Uterus (tissue), 4 donors: ENCODE results near the gene ZFPM1. TPM values are rescaled to one million over a fixed set of nuclear protein-coding genes. Genes with fewer than 3 reads are reported as not detected.

Experiments used
- DNase-seq, 2 donors: peaks; one replicate each; pipeline ENCODE4 v3.0.0-alpha.2; 2019 to 2020
- H3K27ac ChIP-seq, 2 donors: fragments of 200-600 bp; sonication (generic); 1 replicate in 1 of 2; 2 replicates in 1 of 2; pipeline ENCODE4 v1.5.1; 2016 to 2018
- H3K27me3 ChIP-seq, 2 donors: fragments of 200-600 bp; sonication (generic); one replicate each; pipeline ENCODE4 v1.5.1; 2018 to 2019; ENCODE audit warnings: control low read depth in 1 of 2
- H3K36me3 ChIP-seq, 2 donors: fragments of 200-600 bp; sonication (generic); one replicate each; pipeline ENCODE4 v1.5.1; 2019; ENCODE audit warnings: control low read depth in 1 of 2
- H3K4me1 ChIP-seq, 2 donors: fragments of 200-600 bp; sonication (generic); one replicate each; pipeline ENCODE4 v1.5.1; 2018 to 2019; ENCODE audit warnings: control low read depth in 1 of 2
- H3K4me3 ChIP-seq, 2 donors: fragments of 200-600 bp; sonication (generic); 1 replicate in 1 of 2; 2 replicates in 1 of 2; pipeline ENCODE4 v1.5.1; 2018 to 2019; ENCODE audit warnings: mild to moderate bottlenecking in 1 of 2
- H3K9me3 ChIP-seq, 2 donors: fragments of 200-600 bp; sonication (generic); one replicate each; pipeline ENCODE4 v1.5.1; 2019; ENCODE audit warnings: control low read depth in 1 of 2
- POLR2A ChIP-seq, 2 donors: fragments of 450-650 bp; IDR thresholded peaks; one replicate each; pipeline ENCODE4 v1.6.1; 2016; ENCODE audit warnings: antibody characterized with exemption in 2 of 2, mild to moderate bottlenecking in 1 of 2, moderate library complexity in 1 of 2
- intact Hi-C: fragments of 100-400 bp; cut with DNase I; formaldehyde crosslinking; loops from one replicate; pipeline ENCODE4 v1.15.1; 2023; ENCODE audit warnings: low total_unique reads
- microRNA-seq: library from miRNA; unstranded; fragments of <30 nt; microRNA quantifications from one replicate; pipeline ENCODE4, GENCODE V29; 2016; ENCODE audit warnings: borderline microRNAs expressed, borderline replicate concordance
- small RNA-seq: library from RNA; depleted of rRNA; stranded (forward); fragments of <200 nt; gene quantifications from one replicate; pipeline ENCODE3, GENCODE V24; 2016
- total RNA-seq, 4 donors: library from RNA; depleted of rRNA in 3 of 4; stranded (reverse); fragments of >200 nt in 3 of 4; gene quantifications; one replicate each; pipeline versions ENCODE4 v1.1.0 to v1.2.4, GENCODE V29; 2014 to 2023
- TF ChIP-seq, protein P1 (sequence below), 4 experiments: fragments of 200-600 bp in 2 of 4; fragments of 450-650 bp in 2 of 4; sonication (generic) in 2 of 4; IDR thresholded peaks; one replicate each; pipeline ENCODE4 v1.5.1; 2016 to 2019; ENCODE audit warnings: antibody characterized with exemption in 4 of 4, mild to moderate bottlenecking in 2 of 4, moderate library complexity in 1 of 4
- donor health status: DM: yes; HTN: yes; CAD: no.

The ZFPM1 gene
- total RNA-seq, 4 donors from 2014 or later: under 0.01 to 6.9 (median 0.77) TPM

GRCh38 chr16:88585269-88585668 is 132.2 kb downstream of the ZFPM1 start:
- Histone ChIP-seq H3K36me3 (no peaks in the 10 kb centered on the region), H3K4me1 (no peaks in the 10 kb centered on the region), H3K27me3 (no peaks in the 10 kb centered on the region), H3K4me3 (no peak overlapping the region), H3K27ac (no peak overlapping the region), H3K9me3 (no peaks in the 10 kb centered on the region)
- TF ChIP-seq, protein P1, sequence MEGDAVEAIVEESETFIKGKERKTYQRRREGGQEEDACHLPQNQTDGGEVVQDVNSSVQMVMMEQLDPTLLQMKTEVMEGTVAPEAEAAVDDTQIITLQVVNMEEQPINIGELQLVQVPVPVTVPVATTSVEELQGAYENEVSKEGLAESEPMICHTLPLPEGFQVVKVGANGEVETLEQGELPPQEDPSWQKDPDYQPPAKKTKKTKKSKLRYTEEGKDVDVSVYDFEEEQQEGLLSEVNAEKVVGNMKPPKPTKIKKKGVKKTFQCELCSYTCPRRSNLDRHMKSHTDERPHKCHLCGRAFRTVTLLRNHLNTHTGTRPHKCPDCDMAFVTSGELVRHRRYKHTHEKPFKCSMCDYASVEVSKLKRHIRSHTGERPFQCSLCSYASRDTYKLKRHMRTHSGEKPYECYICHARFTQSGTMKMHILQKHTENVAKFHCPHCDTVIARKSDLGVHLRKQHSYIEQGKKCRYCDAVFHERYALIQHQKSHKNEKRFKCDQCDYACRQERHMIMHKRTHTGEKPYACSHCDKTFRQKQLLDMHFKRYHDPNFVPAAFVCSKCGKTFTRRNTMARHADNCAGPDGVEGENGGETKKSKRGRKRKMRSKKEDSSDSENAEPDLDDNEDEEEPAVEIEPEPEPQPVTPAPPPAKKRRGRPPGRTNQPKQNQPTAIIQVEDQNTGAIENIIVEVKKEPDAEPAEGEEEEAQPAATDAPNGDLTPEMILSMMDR (IDR thresholded peaks at IDR 0.05): no peak
- no peak for TF ChIP-seq POLR2A (IDR thresholded peaks at IDR 0.05)
- intact Hi-C loops: no loop called here
- no peak for DNase-seq

GRCh38 chr16:88585927-88586581 is 133.0 kb downstream of the ZFPM1 start:
- Histone ChIP-seq H3K9me3 (no peaks in the 10 kb centered on the region), H3K4me3 (no peak overlapping the region), H3K4me1 (no peaks in the 10 kb centered on the region), H3K27me3 (no peaks in the 10 kb centered on the region), H3K27ac (no peak overlapping the region), H3K36me3 (no peaks in the 10 kb centered on the region)
- no peak for DNase-seq
- TF ChIP-seq POLR2A (IDR thresholded peaks at IDR 0.05): no peak
- TF ChIP-seq, protein P1 (IDR thresholded peaks at IDR 0.05): no peak
- intact Hi-C loops: no loop called here

Small RNA genes lying within 50 kb of the gene (microRNA-seq; reads per million reads assigned to microRNA genes)
- gene MIR5189: not detected

Small RNA genes lying within 50 kb of the gene (small RNA-seq; reads per million reads assigned to genes)
- not detected for gene MIR5189

Other genes starting within 250 kb of the ZFPM1 start
- 1 to 10 TPM in 2 of 4 donors, under 1 TPM in 1, not detected in 1; 0.51 to 7.9 (median 2.8) TPM for gene ZNF469, start 70.3 kb upstream of the ZFPM1 start, total RNA-seq
- gene ZC3H18, start 117.1 kb downstream of the ZFPM1 start, total RNA-seq: 10 to 100 TPM in 2 of 4 donors, 1 to 10 TPM in 1, under 1 TPM in 1; 0.88 to 58.8 (median 9.5) TPM
- not detected for gene IL17C, start 185.3 kb downstream of the ZFPM1 start, total RNA-seq
- gene CYBA, start 197.8 kb downstream of the ZFPM1 start, total RNA-seq: 10 to 100 TPM; 17.4 to 72.0 (median 38.3) TPM
- gene MVD, start 209.8 kb downstream of the ZFPM1 start, total RNA-seq: 10 to 100 TPM in 2 of 4 donors, 1 to 10 TPM in 2; 2.4 to 22.1 (median 15.0) TPM
- gene SNAI3, start 233.2 kb downstream of the ZFPM1 start, total RNA-seq: under 1 TPM in 2 of 4 donors, not detected in 2; 0.14 to 0.43 TPM